Suprapubic skin (tissue), 4 donors: Measurements from ENCODE around the gene OAS1. TPM values are rescaled to one million over a fixed set of nuclear protein-coding genes. Genes with fewer than 3 reads are reported as not detected.
"Not testable (repeated sequence)": the region's sequence is repeated elsewhere in the genome, so short reads cannot be mapped to it uniquely, and the experiment has no call there.

Experiments used
- DNase-seq, 2 donors: peaks; one replicate each; pipeline ENCODE4 v3.0.0-alpha.2; 2019; ENCODE audit warnings: low spot score in 2 of 2
- H3K27ac ChIP-seq: fragments of 200-600 bp; sonication (generic); one replicate; pipeline ENCODE4 v1.5.1; 2019
- H3K27me3 ChIP-seq: fragments of 200-600 bp; sonication (generic); one replicate; pipeline ENCODE4 v1.5.1; 2019
- H3K36me3 ChIP-seq: fragments of 200-600 bp; sonication (generic); one replicate; pipeline ENCODE4 v1.5.1; 2019
- H3K4me1 ChIP-seq: fragments of 200-600 bp; sonication (generic); one replicate; pipeline ENCODE4 v1.5.1; 2019
- H3K4me3 ChIP-seq: fragments of 200-600 bp; sonication (generic); one replicate; pipeline ENCODE4 v1.5.1; 2019; ENCODE audit warnings: mild to moderate bottlenecking
- H3K9me3 ChIP-seq: fragments of 200-600 bp; sonication (generic); one replicate; pipeline ENCODE4 v1.5.1; 2019
- EP300 ChIP-seq: sonication (generic); formaldehyde crosslinking; IDR thresholded peaks from one replicate; pipeline ENCODE4 v1.6.1; 2017; ENCODE audit warnings: antibody characterized with exemption
- POLR2A ChIP-seq, 2 donors: fragments of 450-650 bp; IDR thresholded peaks; one replicate each; pipeline ENCODE4 v1.6.1; 2017; ENCODE audit warnings: antibody characterized with exemption in 2 of 2, mild to moderate bottlenecking in 2 of 2, moderate library complexity in 2 of 2
- POLR2AphosphoS5 ChIP-seq, 3 donors: sonication (generic); formaldehyde crosslinking; IDR thresholded peaks; one replicate each; pipeline ENCODE4 v1.6.1; 2017; ENCODE audit warnings: antibody characterized with exemption in 3 of 3
- WGBS: methylation state at CpG from one replicate; pipeline ENCODE4 v1.1.5; 2018; 5-methylcytosine and 5-hydroxymethylcytosine counted together
- total RNA-seq, 4 donors: library from RNA; depleted of rRNA; stranded (reverse); fragments of >200 nt; gene quantifications; one replicate each; pipeline ENCODE4 v1.1.0, GENCODE V29; 2016
- TF ChIP-seq, protein P1 (sequence below), 2 donors: fragments of 200-600 bp in 1 of 2; fragments of 450-650 bp in 1 of 2; sonication (generic) in 1 of 2; IDR thresholded peaks; one replicate each; pipeline ENCODE4 v1.5.1; 2016 to 2019; ENCODE audit warnings: antibody characterized with exemption in 2 of 2, mild to moderate bottlenecking in 1 of 2, moderate library complexity in 1 of 2

The OAS1 gene
- total RNA-seq, 4 donors from 2014 or later = 20.6 to 26.8 (median 23.5) TPM

GRCh38 chr12:112916270-112916669, 9.5 kb downstream of the OAS1 start:
- H3K9me3 ChIP-seq = peaks cover 8% of the 10 kb centered on the region
- WGBS = 48% methylated on average over 5 of the region's 5 CpGs
- DNase-seq = no peak
- TF ChIP-seq EP300 (no peak), POLR2A (IDR thresholded peaks at IDR 0.05) (no peak), POLR2AphosphoS5 (IDR thresholded peaks at IDR 0.05) (no peak)
- TF ChIP-seq, protein P1, sequence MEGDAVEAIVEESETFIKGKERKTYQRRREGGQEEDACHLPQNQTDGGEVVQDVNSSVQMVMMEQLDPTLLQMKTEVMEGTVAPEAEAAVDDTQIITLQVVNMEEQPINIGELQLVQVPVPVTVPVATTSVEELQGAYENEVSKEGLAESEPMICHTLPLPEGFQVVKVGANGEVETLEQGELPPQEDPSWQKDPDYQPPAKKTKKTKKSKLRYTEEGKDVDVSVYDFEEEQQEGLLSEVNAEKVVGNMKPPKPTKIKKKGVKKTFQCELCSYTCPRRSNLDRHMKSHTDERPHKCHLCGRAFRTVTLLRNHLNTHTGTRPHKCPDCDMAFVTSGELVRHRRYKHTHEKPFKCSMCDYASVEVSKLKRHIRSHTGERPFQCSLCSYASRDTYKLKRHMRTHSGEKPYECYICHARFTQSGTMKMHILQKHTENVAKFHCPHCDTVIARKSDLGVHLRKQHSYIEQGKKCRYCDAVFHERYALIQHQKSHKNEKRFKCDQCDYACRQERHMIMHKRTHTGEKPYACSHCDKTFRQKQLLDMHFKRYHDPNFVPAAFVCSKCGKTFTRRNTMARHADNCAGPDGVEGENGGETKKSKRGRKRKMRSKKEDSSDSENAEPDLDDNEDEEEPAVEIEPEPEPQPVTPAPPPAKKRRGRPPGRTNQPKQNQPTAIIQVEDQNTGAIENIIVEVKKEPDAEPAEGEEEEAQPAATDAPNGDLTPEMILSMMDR (IDR thresholded peaks at IDR 0.05) = no peak
- no peak overlapping the region for H3K27ac ChIP-seq
- peaks cover 11% of the 10 kb centered on the region for H3K4me1 ChIP-seq
- no peaks in the 10 kb centered on the region for H3K27me3 ChIP-seq
- H3K4me3 ChIP-seq = no peak overlapping the region
- H3K36me3 ChIP-seq = peaks cover 25% of the 10 kb centered on the region

DNA sequence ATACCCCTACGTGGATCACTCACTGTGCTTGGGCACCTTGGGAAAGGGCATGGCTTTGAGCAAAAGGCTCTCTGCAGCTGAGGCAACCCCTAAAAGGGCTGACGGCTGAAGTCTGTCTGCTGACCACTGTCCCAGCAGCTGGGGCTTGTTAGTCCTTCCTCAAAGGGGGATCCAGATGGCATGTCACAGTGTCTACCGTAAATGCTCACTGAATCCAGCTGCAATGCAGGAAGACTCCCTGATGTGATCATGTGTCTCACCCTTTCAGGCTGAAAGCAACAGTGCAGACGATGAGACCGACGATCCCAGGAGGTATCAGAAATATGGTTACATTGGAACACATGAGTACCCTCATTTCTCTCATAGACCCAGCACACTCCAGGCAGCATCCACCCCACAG, 12.4 kb downstream of the OAS1 start:
- WGBS = 86% methylated on average over 6 of the region's 6 CpGs
- no peak overlapping the region for H3K27ac ChIP-seq

GRCh38 chr12:112924986-112925385, 18.2 kb downstream of the OAS1 start:
- no peak for DNase-seq
- H3K27ac ChIP-seq = no peak overlapping the region

More for the DNA sequence above, 12.4 kb downstream of the OAS1 start:
- Histone ChIP-seq H3K4me3 (no peak overlapping the region), H3K4me1 (peaks cover 11% of the 10 kb centered on the region), H3K27me3 (no peaks in the 10 kb centered on the region), H3K36me3 (peaks cover 22% of the 10 kb centered on the region), H3K9me3 (no peaks in the 10 kb centered on the region)
- no peak for DNase-seq
- TF ChIP-seq, protein P1 (IDR thresholded peaks at IDR 0.05) = no peak
- TF ChIP-seq POLR2A (IDR thresholded peaks at IDR 0.05) (no peak), EP300 (no peak), POLR2AphosphoS5 (IDR thresholded peaks at IDR 0.05) (no peak)

DNA sequence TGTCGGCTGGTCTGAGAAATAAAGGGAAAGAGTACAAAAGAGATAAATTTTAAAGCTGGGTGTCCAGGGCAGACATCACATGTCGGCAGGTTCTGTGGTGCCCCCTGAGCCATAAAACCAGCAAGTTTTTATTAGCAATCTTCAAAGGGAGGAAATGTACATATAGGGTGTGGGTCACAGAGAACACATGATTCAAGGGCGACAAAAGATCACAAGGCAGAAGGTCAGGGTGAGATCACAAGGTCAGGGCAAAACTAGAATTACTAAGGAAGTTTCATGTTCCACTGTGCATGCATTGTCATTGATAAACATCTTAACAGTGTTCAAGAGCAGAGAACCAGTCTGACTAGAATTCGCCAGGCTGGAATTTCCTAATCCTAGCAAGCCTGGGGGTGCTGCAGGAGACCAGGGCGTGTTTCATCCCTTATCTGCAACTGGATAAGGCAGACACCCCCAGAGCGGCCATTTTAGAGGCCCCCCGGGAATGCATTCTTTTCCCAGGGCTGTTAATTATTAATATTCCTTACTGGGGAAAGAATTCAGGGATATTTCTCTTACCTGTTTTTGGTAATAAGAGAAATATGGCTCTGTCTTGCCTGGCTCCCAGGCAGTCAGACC, 19.8 kb downstream of the OAS1 start:
- H3K36me3 ChIP-seq, H3K9me3 ChIP-seq, H3K27me3 ChIP-seq, H3K4me1 ChIP-seq, DNase-seq, H3K4me3 ChIP-seq, H3K27ac ChIP-seq: not testable (repeated sequence)
- 58% methylated on average over 7 of the region's 7 CpGs for WGBS

More at GRCh38 chr12:112924986-112925385, 18.2 kb downstream of the OAS1 start:
- 40% methylated on average over 7 of the region's 7 CpGs for WGBS
- no peaks in the 10 kb centered on the region for H3K27me3 ChIP-seq
- no peaks in the 10 kb centered on the region for H3K36me3 ChIP-seq
- TF ChIP-seq POLR2AphosphoS5 (IDR thresholded peaks at IDR 0.05) = no peak
- TF ChIP-seq, protein P1 (IDR thresholded peaks at IDR 0.05) = no peak
- no peak for TF ChIP-seq POLR2A (IDR thresholded peaks at IDR 0.05)
- TF ChIP-seq EP300 = no peak
- no peaks in the 10 kb centered on the region for H3K9me3 ChIP-seq
- no peaks in the 10 kb centered on the region for H3K4me1 ChIP-seq
- H3K4me3 ChIP-seq = no peak overlapping the region

DNA sequence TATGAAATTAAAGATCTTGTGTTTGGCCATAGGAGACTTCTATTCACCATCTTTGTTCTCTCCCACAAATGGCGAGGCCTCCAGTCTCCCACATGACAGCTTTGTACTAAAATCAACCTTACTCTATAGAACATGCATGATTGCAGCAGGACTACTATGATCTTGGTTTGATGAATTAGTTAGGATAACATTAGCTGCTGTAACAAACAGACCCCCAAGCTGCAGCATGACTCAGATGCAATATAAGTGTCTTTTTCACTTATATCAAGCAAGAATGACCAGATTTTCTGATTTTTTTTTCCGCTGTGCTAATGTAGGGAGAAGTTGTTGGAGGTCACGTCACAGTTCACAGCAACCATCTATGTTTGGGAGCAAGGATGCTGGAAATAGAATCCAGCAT, 20.7 kb downstream of the OAS1 start:
- Histone ChIP-seq H3K9me3 (no peaks in the 10 kb centered on the region), H3K4me1 (no peaks in the 10 kb centered on the region), H3K36me3 (no peaks in the 10 kb centered on the region), H3K27ac (no peak overlapping the region), H3K27me3 (no peaks in the 10 kb centered on the region), H3K4me3 (no peak overlapping the region)
- no peak for DNase-seq
- WGBS = 55% methylated on average over 3 of the region's 3 CpGs
- TF ChIP-seq EP300 (no peak), POLR2A (IDR thresholded peaks at IDR 0.05) (no peak), POLR2AphosphoS5 (IDR thresholded peaks at IDR 0.05) (no peak)
- TF ChIP-seq, protein P1 (IDR thresholded peaks at IDR 0.05) = no peak

DNA sequence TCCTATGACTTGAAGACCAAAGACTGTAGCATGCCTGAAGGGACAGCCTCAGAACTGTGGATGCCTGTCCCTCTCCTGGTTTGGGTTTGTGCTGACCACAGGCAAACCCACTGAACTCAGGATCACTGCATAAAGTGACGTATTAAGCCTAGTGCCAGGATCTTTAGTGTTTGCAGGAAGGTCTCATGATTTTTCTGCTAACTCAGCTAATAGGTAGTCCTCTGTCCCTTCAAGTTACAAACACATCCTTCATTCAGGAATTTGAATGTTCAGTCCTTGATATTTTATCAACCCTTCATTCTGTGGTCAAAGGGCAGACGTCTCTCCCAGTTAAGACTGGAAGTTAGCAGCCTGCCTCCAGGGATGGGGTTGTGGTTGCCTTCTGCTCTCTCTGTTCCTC, 21.2 kb downstream of the OAS1 start:
- no peak overlapping the region for H3K4me3 ChIP-seq
- H3K9me3 ChIP-seq = no peaks in the 10 kb centered on the region
- 87% methylated on average over 1 of the region's 2 CpGs for WGBS
- H3K4me1 ChIP-seq = no peaks in the 10 kb centered on the region
- H3K27ac ChIP-seq = no peak overlapping the region
- H3K27me3 ChIP-seq = no peaks in the 10 kb centered on the region
- TF ChIP-seq EP300 = no peak
- no peak for TF ChIP-seq POLR2A (IDR thresholded peaks at IDR 0.05)
- TF ChIP-seq POLR2AphosphoS5 (IDR thresholded peaks at IDR 0.05) = no peak
- TF ChIP-seq, protein P1 (IDR thresholded peaks at IDR 0.05) = no peak
- H3K36me3 ChIP-seq = no peaks in the 10 kb centered on the region
- no peak for DNase-seq
